GM18526 (cell line): ENCODE measurements around the gene DENND4A.

Experiments used
- POLR2A ChIP-seq: IDR thresholded peaks from 3 replicates; pipeline ENCODE4 v1.6.1; 2011; ENCODE audit not compliant: insufficient read length; ENCODE audit errors: extremely low read depth

The DENND4A gene

DNA sequence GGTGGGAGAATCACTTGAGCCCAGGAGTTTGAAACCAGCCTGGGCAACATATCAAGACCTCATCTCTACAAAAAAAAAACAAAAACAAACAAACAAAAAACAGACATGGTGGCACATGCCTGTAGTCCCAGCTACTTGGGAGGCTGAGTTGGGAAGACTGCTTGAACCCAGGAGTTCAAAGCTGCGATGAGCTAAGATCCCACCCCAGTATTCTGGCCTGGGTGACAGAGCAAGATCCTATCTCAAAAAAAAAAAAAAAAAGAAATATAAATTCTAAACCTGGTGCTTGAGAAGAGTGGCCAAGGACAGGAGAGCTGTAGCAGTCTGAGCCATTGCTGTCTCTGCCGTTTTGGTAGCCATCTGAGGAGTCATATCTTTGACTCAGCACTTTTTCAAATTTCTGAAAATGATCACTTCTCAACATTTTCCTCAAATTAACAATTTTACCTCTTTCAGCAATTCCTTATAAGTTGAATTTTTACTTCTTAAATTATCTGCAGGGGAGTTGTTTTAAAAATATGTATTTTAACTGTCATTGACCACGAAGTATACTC, 3.6 kb upstream of the DENND4A start:
- no peak for TF ChIP-seq POLR2A

DNA sequence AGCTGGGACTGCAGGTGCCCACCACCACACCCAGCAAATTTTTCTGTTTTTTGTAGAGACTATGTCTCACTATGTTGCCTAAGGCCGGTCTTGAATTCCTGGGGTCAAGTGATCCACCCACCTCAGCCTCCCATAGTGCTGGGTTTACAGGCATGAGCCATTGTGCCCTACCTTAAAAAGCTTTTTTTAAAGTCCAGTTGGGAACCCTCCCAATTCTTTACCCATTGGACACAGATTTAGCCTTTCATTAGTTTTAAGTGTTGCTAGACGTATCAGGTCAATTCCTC, 1.7 kb upstream of the DENND4A start:
- no peak for TF ChIP-seq POLR2A

DNA sequence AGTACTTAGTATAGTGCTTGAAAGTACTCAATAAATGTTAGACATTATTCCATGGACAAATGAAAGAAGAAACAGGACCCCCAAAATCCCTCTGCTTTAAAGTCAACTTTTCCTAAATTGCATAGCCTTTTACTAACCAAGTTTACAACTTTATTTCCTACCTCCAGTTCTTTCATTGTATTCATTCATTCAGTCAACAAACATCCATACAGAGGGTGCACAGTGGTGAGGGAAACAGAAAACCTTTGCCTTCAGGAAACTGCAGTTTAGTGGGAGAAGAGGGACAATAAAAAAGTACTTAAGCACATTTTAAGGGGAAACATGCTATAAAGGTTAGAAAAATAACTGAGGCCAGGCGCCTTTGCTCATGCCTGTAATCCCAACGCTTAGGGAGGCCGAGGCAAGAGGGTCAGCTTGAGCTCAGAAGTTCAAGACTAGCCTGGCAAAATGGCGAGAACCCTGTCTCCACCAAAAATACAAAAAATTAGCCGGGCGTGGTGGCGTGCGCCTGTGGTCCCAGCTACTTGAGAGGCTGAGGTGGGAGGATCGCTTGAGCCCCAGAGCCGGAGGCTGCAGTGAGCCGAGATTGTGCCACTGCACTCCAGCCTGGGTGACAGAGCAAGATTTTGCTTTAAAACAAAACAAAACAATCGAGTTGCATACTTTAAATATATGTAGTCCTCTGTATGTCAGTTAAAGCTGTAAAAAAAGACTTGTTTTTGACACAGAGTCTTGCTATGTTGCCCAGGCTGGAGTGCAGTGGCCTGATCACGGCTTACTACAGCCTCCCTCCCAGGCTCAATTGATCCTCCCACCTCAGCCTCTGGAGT, 1.1 kb upstream of the DENND4A start:
- TF ChIP-seq POLR2A = no peak

DNA sequence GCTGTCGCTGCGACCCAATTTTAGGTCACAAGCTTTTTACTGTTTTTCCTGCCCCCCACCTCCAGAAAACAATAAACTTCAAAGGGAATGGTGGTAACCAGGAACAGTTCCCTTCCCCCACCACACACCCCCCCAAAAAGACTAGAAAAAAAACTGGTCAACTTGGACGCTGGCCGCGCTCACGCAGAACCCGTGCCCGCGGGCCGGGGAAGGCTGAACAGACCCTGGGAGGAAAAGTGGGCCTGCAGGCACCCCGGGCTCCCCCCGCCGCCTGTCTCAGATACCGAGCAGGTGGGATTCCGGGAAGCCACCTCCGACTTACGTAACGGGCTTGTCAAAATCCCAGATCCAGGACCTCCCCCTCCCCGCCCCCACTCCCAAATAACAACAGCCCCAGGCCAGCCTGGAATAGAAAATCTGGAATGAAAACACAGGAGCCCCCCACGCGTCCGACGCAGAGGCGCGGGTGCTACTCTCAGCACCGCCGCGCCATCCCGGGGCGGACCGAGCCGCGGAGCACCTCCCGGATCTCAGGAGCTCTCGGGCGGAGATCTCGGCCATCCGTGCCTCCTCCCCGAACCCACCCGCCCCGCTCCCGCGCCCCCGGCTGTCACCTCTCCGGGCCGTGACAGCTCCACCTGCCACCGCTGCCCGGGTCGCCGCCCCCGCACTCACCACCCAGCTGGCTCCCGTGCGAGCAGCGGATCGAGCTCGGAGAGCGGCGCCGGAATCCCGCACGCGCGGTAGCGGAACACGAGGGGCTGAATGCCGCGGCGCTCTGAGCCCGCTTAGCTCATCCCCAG, 557 bp downstream of the DENND4A start:
- TF ChIP-seq POLR2A = no peak

DNA sequence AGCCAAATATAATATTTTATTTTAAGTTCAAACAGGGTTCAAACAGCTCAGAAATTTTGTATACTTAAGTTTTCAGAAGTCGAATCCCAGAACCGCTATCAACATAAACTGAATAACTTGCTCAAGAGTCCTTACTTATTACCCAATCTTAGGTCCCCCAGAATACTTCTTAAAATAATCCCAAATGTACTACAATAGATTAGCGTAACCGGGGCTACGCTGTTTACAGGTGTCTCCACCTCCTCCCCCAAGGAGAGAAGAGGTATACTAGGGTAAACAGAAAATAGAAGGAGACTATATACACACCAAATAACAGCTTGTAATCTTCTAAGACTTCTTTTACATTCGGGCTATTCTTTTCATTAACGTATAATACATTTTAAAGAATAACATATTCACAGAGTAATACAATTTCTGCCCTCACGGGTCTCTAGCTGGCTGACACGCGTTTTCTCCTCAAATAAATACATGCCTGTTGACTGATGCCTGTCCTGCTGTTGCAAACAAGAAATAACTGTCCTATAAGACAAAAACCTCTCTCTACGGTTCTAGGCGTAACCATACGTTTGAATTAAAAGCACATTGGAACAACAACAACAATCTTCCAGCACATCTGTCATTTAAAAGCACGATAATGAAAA, 1.3 kb downstream of the DENND4A start:
- no peak for TF ChIP-seq POLR2A

DNA sequence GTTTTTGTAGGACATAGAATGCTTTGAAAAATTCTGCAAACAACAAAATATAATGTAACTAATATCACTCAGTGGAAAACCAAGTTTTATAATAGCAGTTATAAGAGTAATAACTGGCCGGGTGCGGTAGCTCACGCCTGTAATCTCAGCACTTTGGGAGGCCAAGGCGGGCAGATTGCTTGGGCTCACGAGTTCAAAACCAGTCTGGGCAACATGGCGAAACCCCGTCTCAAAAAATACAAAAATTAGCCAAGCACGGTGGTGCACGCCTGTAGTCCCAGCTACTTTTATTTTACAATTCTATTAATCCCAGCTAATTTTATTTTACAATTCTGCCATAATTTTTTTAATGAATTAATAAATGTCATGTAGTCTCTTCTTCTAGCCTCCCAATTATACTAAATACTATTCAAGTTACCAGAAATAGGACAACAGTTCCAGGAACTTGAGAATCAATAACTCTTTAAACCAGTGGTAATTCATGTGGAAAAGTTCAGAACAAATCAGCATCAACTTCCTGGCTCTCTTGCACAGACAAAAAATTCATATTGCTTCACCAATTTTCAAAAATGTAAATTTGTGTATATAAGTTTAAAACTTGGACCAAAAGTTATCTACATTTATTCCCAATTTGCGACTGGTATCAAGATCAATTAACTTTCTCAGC, 2.2 kb downstream of the DENND4A start:
- TF ChIP-seq POLR2A = no peak

DNA sequence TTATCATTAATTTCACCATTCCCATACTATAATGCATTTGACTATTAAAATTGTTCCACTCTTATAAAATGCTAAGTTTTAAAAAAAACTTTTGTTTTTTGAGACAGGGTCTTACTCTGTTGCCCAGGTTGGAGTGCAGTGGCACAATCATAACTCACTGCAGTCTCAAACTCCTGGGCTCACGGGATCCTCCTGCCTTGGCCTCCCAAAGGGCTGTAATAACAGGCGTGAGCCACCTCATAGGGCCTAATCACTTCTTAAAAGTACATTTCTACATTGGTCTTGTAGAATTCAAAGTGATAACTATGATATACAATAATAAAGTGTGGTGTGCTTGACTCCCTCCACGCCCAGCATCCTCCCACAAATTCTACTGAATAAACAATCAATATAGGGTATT, 3.0 kb downstream of the DENND4A start:
- no peak for TF ChIP-seq POLR2A

DNA sequence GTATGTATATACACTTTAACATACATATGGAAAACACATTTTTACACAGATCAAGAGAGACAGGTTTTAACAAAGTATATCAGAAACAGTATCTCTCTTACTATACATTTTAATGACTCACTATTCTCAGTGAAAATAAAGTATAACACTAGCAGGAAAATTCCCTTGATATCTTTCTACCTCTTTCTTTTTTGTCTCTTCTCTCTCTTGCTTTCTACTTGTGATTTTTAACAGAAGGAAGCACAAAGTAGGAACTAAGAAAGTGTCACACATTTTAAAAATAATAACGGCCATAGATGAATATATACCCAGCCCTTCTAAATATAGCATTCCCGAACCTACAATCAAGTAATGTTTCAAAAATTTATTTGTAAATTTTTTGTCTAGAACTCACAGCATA, 4.8 kb downstream of the DENND4A start:
- TF ChIP-seq POLR2A = no peak

DNA sequence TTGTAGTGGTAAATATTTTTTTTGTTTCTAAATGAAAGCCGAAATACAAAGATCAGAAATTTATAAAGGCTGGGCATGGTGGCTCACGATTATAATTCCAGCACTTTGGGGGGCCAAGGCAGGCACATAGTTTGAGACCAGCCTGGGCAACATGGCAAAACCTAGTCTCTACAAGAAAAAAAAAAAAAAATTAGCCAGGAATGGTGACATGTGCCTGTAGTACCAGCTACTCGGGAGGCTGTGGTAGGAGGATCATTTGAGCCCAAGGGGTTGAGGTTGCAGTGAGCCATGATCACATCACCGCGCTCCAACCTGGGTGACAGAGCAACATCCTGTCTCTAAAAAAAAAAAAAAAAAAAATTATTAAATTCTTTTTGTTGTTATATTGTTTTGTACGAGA, 6.9 kb downstream of the DENND4A start:
- TF ChIP-seq POLR2A = no peak

DNA sequence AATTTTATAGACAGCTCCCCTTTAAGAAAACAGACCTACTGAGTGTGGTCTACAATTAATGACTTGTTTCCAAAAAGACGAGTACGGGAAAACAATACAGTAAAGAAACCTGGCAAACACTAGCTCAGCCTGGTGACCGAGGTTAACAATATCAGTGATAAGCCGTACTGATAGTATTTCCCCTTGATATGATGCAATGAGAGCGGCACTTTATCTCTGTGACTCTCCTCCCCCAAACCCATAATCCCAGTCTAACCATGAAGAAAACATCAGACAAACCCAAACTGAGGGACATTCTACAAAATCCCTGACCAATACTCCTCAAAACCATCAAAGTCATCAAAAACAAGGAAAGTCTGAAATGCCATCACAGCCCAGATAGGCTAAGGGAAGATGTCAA, 8.2 kb downstream of the DENND4A start:
- no peak for TF ChIP-seq POLR2A

DNA sequence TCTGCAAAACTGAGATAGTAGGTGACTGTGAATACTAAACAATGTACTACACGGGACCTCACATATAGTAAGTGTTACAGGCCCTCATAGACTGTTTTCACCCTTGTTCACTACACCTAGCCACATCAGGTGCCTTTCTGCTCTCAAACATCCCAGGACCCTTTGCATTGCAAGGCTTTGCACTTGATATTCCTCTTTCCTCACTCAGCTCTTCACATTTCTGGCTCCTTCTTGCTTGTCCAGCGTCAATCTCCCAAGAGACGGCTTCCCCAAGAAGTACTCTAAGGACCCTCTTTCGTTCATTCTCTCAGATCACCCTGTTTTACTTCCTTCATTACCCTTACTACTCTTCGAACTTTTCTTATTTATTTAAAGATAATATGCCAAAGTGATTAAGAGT, 10.0 kb downstream of the DENND4A start:
- no peak for TF ChIP-seq POLR2A

DNA sequence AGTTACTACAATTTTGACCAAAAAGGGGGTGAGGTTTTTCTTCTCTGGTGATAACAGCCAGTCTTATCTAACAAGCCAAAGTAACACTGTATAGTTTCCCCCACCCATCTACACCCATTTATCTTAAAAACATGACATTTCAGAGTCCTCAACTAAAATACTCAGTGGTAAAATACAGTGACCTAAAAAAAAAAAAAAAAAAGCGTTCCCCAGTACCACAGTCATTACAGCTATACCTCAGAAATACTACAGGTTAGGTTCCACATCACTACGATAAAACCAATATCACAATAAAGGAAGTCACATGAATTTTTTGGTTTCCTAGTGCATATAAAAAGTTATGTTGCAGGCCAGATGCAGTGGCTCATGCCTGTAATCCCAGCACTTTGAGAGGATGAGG, 13.8 kb downstream of the DENND4A start:
- no peak for TF ChIP-seq POLR2A

DNA sequence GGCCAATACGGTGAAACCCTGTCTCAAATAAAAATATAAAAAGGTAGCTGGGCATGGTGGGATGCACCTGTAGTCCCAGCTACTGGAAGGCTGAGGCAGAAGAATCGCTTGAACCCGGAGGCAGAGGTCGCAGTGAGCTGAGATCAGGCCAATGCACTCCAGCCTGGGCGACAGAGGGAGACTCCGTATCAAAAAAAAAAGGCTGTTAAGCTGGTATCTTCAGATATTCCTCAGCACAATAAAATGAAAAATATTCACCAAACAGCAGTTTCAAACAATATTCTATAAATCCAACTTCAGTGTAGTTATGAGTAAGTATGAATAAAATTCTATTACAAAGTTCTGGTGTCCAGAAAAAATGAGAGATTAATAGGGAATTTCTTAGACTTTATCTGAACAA, 14.2 kb downstream of the DENND4A start:
- TF ChIP-seq POLR2A = no peak

DNA sequence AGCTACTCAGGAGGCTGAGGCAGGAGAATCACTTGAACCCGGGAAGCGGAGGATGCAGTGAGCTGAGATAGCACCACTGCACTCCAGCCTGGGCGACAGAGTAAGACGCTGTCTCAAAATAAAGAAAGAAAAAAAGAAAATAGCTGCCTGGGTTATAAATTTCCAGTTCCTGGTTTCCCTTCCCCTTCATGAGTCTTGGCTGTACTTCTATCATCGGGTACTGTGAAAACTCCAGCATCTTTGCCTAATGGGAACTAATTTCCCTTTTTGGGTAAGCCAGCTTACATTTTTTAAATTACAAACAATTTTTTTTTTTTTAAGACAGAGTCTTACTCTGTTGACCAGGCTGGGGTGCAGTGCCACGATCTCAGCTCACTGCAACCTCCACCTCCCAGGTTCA, 15.0 kb downstream of the DENND4A start:
- no peak for TF ChIP-seq POLR2A

DNA sequence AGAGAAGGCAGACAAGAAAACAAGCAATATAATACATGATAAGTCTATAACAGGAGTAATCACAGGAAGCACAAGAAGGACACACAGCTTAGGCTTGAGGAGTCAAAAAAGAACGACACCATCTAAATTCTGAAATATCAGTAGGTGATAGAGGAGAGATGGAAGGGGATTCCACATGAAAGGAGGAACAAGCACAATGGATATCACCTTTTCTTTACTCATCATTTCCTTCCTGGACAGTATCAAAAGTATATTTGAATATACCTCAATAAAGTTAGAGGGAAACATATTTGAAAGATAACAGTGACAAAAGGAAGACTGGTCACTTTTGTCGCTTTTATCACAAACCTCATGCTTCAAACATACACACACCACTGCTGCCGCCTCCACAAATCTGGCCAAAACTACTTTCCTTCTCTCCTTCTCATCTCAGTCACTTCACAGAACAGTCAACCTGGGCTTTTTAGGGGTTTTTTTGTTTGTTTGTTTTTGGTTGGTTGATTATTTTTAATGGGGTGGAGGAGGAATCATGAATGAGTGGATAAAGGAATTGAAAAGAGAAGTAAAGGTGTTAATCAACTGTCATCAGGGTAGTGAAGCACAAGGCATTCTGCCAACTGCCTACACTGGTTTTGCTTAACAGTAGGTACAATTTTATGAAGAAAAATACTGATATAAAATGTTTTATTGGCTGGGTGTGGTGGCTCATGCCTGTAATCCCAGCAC, 18.5 kb downstream of the DENND4A start:
- no peak for TF ChIP-seq POLR2A
